Activated T-cell treated with anti-CD3 and anti-CD28 coated beads, Interleukin-2, amount 50 U/mL, for 1 hour (primary cell): Measurements from ENCODE around the gene ANKS1B.
"Not testable (repeated sequence)": the region's sequence is repeated elsewhere in the genome, so short reads cannot be mapped to it uniquely, and the experiment has no call there.

Experiments
- DNase-seq: peaks from one replicate; pipeline ENCODE4 v3.0.0-alpha.2; 2020

The ANKS1B gene

GRCh38 chr12:99752740-99753139, 232.0 kb downstream of the ANKS1B start:
- DNase-seq: no peak

- DNase-seq: no peak
Observed at GRCh38 chr12:99746538-99746937, 238.2 kb downstream of the ANKS1B start.

GRCh38 chr12:99745895-99746294, 238.8 kb downstream of the ANKS1B start:
- no peak for DNase-seq

GRCh38 chr12:99745121-99745520, 239.6 kb downstream of the ANKS1B start:
- DNase-seq: no peak

GRCh38 chr12:99736760-99737269, 247.9 kb downstream of the ANKS1B start:
- no peak for DNase-seq

- DNase-seq: no peak
Observed at GRCh38 chr12:99732131-99732530, 252.6 kb downstream of the ANKS1B start.

- no peak for DNase-seq
Observed at GRCh38 chr12:99722690-99723486, 261.8 kb downstream of the ANKS1B start.

- no peak for DNase-seq
Observed at GRCh38 chr12:99721715-99722275, 262.9 kb downstream of the ANKS1B start.

- not testable (repeated sequence) for DNase-seq
Observed at GRCh38 chr12:99720083-99720465, 264.7 kb downstream of the ANKS1B start.

- DNase-seq: not testable (repeated sequence)
Observed at GRCh38 chr12:99719411-99720082, 265.2 kb downstream of the ANKS1B start.

GRCh38 chr12:99715841-99716510, 268.8 kb downstream of the ANKS1B start:
- not testable (repeated sequence) for DNase-seq

GRCh38 chr12:99714921-99715320, 269.8 kb downstream of the ANKS1B start:
- not testable (repeated sequence) for DNase-seq

- no peak for DNase-seq
Observed at GRCh38 chr12:99713946-99714520, 270.7 kb downstream of the ANKS1B start.

- DNase-seq: no peak
Observed at GRCh38 chr12:99712281-99712680, 272.5 kb downstream of the ANKS1B start.

GRCh38 chr12:99711246-99711645, 273.5 kb downstream of the ANKS1B start:
- no peak for DNase-seq

GRCh38 chr12:99709619-99710018, 275.1 kb downstream of the ANKS1B start:
- no peak for DNase-seq

GRCh38 chr12:99709116-99709515, 275.6 kb downstream of the ANKS1B start:
- DNase-seq: no peak

GRCh38 chr12:99707883-99708282, 276.9 kb downstream of the ANKS1B start:
- DNase-seq: no peak

GRCh38 chr12:99706736-99707473, 277.8 kb downstream of the ANKS1B start:
- no peak for DNase-seq

GRCh38 chr12:99704458-99704857, 280.3 kb downstream of the ANKS1B start:
- DNase-seq: no peak

- DNase-seq: no peak
Observed at GRCh38 chr12:99704036-99704435, 280.7 kb downstream of the ANKS1B start.

GRCh38 chr12:99700032-99700431, 284.7 kb downstream of the ANKS1B start:
- DNase-seq: no peak
